HG03103 (cell line): Measurements from ENCODE around the gene NAALADL2.
"Not testable (repeated sequence)": the region's sequence is repeated elsewhere in the genome, so short reads cannot be mapped to it uniquely, and the experiment has no call there.

Source experiments
- ATAC-seq: cut with Tn5 transposase; IDR thresholded peaks from one replicate; pipeline ENCODE4 v1.9.1; 2021; ENCODE audit warnings: low read depth; ENCODE audit not compliant: unreplicated experiment

NAALADL2 gene

DNA sequence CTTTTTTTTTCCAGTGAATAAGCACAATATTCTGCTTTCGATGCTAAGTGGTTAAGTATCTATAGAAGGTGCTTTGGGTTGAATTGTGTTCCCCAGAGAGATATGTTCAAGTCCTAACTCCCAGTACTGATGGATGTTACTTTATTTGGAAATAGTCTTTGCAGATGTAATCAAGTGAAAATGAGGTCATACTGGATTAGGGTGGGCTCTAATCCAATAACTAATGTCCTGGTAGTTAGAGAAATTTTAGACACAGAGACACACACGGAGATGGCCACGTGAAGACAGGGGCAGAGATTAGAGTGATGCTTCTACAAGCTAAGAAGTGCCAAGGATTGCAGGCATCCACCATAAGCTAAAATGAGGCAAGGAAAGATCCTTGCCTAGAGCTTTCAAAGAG, 662.3 kb downstream of the NAALADL2 start:
- ATAC-seq, result no peak

DNA sequence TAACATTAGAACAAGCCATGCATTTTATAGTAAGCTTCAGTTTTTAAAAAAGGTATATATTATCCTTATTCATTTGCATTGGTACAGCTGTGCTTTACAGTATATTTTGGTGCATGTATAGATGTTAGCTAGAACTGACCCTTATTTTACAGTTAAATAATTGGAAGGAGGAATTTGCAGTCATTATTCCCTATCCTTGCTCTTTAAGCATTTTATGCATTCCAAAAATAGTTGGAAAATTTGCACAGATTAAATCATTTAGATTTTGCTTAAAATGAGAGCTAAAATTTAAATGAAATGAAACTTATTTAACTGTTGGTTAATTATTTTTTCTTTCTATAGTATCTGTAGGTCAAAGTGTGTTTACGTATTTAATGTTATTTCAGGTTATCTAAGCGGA, 667.1 kb downstream of the NAALADL2 start:
- no peak for ATAC-seq

DNA sequence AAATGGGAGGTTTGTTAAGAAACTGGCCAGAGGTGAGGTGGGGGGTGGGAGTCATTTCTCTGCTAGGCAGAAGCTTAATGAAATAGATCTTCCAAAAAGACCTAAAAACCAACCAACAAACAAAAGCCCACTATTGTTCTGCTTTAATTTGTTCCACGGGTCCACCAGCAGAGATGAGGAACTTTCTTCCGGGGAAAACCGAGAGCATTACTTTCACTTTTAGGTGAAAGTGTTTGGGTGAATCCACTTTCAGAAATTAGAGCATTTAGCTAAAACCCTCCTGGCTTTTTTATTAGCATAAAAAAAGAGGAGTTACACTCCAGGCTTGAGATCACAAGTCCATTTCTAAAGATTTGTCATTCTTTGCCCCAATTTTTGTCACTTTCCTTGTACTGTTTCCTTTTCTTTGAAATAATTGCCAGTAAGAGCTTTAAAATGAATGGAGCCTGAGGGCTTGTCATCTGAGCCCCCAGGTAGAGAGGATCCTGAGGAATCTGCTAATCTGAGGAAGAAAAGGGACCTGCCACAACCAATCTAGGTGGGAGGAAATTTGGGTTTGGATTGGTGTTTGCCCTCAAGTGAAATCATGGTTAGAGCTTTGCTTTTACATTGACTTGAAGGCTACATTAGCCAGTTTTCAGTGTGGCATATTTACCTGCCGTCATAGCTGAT, 667.6 kb downstream of the NAALADL2 start:
- no peak for ATAC-seq

DNA sequence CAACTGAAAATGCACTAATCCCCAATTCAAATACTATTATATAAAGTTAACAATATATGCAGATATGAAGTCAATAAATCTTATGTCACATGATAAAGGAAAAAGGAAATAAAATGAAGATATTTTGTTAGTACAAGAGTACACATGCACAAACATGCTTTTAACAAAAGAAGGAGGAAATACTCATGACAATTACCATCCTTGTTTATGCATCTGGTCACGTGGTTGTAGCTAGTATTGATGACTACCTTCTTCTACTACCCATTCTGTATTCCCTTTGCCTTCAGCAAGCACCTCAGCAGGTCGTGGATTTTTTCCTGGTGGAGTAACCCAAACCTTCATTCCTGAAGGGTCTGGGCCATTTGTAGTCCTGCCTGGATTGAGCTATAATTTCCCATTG, 669.6 kb downstream of the NAALADL2 start:
- not testable (repeated sequence) for ATAC-seq

DNA sequence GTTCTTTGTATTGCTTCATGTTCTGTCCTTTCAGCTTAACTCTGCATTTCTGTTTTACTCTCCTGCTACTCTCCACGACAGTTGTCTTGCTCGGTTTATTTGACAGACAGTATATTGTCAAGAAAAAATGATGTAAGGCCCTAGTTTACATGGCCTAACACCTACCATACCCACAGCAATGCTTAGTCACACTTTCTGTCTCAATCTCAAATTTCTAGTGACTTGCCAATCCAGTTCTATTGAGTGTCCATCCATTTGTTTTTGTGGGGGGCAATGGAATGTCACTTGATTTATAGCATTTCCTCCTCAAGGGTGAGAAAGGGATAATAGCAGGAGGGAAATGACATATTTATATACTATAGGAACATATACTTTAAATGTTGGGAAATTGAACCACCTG, 676.2 kb downstream of the NAALADL2 start:
- ATAC-seq, result no peak

DNA sequence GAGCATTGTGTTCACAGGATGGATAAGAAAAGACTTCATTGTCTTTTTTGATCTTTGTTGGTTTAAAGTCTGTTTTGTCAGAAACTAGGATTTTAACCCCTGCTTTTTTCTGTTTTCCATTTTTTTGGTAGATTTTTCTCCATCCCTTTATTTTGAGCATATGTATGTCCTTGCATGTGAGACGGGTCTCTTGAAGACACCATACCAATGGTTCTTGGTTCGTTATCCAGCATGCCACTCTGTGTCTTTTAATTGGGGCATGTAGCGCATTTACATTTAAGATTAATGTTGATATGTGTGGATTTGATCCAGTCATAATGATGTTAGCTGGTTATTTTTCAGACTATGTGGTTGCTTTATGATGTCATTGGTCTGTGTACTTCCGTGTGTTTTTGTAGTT, 687.0 kb downstream of the NAALADL2 start:
- no peak for ATAC-seq

DNA sequence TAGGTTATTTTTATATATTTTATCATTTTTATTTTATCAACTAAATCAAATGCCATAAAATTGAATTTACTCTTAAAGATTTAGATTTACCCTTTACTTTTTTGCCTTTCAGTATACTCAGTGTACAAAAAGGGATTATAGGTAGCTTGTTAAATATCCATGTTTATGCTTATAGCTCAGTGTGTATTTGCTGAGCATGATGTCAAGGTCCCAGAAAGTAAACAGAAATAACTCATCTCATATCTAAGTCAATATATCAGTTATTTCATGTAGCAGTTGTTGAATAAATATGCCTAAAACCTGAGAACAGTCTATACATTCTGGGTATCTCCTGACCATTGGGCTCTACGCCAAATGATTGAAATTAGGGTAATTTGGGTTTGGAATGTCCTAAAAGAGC, 693.8 kb downstream of the NAALADL2 start:
- ATAC-seq, result no peak

DNA sequence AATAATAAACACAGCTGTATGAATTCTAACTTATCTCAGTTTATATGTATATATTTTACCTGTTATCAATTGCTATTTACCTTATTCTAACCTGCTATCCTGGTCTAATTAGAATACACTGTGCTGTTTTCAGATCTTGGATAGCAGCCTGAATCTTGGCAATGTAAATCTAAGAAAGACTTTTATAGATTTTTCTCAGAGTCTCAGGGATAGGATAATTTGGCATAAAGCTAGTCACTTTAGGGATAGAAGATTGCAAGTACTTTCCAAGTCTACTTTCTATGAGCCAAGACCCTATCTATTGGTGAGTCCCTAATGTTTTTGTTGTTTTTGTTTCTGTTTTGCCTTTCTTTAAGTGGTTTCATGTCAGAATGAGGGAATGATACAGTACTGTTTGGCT, 695.7 kb downstream of the NAALADL2 start:
- ATAC-seq, result no peak

DNA sequence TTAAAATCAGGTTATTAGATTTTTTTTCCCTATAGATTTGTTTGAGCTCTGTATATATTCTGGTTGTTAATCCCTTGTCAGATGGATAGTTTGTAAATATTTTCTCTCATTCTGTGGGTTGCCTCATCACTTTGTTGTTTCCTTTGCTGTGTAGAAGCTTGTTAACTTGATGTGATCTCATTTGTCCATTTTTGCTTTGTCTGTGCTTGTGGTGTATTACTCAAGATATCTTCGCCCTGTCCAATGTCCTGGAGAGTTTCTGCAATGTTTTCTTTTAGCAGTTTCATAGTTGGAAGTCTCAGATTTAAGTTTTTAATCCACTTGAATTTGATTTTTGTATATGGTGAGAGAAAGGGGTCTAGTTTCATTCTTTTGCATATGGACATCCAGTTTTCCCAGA, 699.1 kb downstream of the NAALADL2 start:
- no peak for ATAC-seq

DNA sequence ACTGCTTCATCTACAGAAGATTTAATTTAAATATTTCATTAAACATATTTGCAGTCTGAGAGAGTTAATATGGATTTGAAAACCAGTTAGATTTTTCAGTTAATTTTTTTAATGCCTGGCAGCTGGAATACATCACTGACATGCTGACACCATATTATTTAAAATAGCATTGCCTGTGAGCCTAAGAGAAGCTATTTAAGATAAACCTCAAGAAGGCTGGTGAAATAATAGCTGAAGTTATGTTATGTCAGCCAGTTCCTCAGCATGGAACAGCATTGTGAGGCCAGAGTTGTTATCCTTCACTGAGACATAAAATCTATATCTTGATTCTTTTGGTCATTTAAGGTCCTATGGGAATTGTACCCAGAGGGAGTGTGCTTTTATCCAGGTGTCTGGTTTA, 705.2 kb downstream of the NAALADL2 start:
- ATAC-seq, result no peak

DNA sequence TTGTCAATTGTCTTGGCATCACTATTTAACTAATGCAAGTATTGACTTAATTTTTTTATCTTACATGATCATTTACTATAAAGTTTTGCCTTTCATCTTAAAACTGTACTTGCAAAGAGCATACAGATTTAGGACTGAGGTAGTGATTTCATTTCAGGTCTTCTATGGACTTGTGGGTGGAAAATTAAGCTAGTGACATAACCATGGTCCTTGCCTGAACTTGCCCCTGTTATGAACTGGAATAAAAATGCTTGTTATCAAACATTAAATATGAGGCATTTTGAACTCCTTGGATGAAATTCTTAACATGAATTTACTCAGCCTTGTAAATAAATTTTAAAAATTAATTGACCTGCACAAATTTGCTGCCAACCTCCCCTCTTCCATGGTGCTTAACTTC, 712.0 kb downstream of the NAALADL2 start:
- ATAC-seq, result no peak

DNA sequence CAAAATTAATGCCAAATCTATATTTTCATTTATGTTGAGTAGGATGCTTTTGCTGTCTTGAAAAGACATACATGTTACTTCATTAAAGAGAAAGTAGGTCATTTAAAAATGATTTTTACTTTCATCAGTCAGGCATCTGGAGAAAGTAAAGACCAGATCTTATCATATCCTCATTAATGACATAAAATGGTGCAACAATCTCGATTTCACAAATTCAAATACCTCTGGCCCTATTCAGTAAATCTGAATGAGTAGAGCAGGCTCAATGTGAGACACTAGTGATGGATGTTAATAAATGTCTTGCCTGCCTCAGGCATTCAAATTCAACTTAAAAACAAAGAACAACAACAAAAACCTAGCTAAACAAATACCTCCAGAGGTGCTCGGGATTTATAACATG, 714.1 kb downstream of the NAALADL2 start:
- no peak for ATAC-seq

DNA sequence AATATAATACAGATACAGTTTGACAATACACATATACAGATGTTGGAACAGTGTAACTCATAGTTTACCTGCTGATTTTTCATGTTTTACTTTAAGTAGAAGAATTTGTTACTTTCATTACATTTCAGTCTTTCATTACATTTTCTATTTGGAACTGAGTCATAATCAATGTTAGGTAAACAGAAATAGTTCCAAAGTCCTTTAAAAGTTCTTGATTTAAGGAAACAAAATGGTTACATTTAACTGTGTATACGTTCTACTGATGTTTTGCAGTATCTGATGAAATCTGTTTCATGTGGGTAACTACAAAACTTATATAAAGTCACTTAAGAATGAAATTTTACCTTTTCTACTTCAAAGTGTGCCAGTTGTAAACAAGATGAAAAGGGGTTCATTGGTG, 721.2 kb downstream of the NAALADL2 start:
- no peak for ATAC-seq

DNA sequence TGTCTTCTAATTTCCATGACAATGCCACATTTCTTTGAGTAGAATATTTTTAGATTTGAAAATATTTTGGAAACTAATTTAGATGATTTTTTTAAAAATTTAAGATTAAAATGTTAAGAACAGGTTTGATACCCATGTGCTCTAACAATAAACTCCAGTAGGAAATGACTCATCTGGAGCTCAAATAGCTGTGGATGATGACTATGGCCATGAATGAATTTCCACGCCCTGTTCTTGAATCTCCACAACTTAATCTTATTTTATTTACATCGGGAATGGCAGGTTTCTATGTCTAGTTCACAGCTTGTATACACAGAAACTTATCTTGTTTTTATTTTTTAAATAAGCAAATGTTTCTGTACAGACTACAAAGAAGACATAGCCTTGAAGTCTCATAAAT, 726.8 kb downstream of the NAALADL2 start:
- ATAC-seq, result no peak

DNA sequence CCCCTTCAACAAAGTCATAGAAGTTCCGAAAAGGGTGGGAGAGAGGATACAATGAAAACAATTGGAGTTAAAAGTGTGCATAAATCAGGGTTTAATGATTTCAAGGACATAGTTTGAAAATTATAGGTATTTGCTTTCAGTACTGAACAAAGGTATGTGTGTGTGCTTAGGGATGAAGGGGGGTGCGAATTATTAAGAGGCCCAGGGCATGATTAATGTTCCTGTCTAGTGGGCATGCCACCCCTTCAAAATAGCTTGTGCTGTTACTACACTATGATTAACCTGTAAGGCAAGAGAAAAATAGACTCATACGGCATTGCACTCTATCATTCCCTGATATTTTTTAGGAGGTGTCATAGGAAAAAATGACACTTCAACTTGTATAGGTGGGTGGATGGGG, 731.6 kb downstream of the NAALADL2 start:
- no peak for ATAC-seq

DNA sequence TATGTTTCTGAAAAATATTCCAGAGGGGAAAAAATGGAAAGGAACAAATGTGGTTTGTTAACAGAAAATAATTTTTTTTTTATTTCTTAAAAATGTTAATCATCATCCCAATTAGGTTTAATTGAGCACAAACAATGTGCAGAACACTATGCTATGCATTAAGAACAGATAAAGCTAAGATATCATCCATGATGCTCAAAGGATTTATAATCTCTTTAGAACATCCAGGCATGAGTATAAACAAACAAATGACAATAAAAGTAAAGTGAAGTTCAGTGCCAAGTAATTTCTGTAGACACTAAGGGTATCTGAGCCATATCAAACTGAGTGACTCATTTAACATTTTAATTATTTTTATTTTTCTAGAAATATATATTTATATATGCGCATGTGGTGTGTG, 732.2 kb downstream of the NAALADL2 start:
- ATAC-seq, result no peak

DNA sequence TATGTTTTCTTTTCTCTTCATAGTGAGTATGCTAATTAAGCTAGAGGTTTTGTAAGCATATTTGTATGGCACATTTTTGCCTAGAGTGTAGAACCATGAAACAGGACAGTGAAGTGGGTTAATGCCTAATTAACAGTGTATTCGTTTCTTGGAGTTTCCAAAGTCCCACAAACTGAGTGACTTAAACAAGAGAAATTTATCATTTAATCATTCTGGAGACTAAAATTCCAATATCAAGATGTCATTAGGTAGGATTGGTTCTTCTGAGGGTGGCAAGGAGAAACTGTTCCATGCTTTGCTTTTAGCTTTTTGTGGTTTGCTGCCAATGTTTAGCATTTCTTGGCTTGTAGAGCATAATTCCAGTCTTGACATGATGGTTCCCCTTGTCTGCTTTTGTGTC, 734.2 kb downstream of the NAALADL2 start:
- ATAC-seq, result no peak

DNA sequence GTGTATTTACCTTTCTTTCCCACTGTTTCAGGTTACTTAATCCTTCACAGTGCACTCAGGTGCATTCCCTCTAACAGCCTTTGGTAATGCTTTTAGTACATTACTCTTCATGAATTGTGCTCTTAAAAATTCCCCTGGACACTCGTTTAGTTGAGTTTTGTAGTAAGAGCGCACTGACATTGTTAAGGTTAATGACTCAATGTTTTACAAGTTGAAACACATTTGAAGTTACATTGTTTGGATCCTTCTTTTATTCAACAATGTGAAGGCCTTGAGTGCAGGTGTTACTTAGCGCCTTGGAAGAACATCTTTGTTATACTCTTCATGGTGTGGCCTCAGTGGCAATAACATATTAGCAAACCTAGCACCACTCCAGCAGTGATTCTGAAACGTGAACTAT, 739.6 kb downstream of the NAALADL2 start:
- no peak for ATAC-seq

DNA sequence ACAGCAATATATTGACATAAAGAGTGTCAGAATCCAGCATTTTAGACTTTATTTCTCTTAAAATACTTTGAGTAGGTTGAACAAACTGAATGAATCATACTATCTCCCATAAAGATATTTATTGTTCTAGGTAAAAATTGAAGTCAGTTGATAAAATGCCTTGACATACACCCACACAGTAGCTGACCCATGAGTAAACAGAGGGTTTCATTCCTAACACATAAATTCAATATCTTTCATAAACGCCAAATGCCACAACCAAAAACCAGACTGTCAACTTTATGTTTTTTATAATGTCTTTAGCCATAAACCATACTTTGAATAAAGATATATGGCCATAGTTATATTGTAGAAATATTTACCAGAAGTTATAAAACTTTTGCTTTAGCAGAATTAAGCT, 742.4 kb downstream of the NAALADL2 start:
- ATAC-seq, result no peak

DNA sequence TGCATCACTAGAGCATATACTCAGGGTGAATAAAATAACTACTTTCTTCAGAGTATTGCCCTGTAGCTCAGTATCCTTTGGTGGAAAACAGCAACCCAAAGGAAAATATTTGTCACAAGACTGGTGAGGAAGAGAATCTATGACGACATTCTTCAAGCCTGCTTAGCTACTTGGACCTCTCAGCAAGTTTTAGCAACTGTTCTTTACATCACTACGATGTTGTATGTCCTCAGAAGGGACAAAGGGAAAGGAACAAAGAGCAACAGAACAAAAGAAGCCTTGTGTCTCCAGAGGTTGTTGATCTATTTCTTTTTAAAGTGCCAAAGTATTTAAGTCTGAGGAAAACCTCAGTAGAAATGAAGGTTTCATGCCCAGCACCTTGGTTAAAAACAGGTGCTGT, 746.7 kb downstream of the NAALADL2 start:
- no peak for ATAC-seq

DNA sequence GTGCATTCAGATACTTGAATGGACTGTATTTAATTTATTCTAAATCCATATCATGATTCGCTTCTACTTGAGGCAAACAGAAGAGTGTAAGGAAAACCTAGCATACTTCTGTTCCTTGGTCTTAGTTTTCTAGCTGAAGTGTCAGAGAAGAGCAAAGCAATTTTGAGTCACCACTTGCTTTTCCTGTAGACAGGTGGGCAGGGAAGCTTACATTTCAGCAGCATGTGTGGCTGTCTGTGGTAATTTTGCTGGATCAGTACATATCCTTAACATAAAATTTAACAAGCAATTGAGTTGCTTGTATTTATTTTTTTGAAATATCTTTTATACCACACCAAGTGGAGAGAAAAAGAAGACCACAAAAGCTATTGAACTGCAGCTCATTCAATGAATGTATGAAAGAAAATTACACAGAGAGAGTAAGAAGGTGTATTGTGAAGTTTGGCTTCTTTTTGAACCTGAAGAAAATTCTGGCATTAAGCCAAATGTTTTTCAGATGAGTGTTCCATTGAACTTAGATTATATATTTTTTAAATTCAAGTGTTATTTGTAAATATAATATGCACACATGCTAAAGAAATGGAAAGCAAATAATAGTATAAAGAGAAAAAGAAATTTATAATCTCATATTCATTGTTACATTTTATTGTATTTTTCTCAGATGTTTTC, 747.6 kb downstream of the NAALADL2 start:
- ATAC-seq, result no peak

DNA sequence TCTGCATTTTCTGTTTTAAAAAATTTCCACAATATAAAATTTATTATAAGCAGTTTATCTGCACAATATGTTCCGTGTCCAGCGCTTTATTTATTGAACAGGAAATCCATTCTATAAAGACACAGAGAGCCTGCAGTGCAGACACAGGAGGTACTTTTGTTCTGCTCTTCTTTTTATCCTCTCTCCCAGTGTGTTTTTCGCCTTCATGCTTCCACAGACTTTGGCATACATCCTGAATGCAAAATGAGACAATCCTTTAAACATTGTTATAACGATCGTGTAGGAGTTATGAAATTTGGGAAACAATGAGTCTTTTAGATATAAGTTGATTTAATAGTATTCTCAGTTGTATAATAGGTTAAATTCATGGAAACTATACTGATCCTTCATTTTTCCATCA, 749.2 kb downstream of the NAALADL2 start:
- no peak for ATAC-seq

DNA sequence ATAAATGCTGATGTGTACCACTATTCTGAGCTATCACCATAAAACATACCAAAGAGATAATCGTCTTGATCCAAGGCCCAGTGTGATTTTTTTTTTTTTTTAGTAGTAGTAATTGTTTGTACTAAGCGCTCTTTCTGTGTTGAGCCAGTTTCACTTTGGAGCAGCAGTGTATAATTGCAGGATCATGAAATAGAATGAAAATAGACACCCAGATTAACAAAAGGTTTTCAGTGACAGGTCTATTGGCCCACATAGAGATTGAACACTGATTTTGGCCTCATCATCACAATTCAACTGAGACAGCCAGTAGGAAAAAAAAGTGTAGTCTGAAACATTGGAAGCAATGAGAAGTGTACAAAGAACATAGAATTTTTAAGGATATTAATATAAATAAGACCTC, 749.8 kb downstream of the NAALADL2 start:
- ATAC-seq, result no peak
